ENCODE measurements around the gene MUC5B.

- TF ChIP-seq POLR2A (IDR thresholded peaks at IDR 0.05) = no peak
- TF ChIP-seq CTCF (IDR thresholded peaks at IDR 0.05) = no peak
These were observed 81.5 kb downstream of the MUC5B start for GRCh38 chr11:1304380-1304779.
